Right cardiac atrium (tissue), 5 donors: ENCODE data around the gene FMO5. TPM values are rescaled to one million over a fixed set of nuclear protein-coding genes. Genes with fewer than 3 reads are reported as not detected.

Experiments used
- ATAC-seq, 2 donors: fragments of 200-7000 bp; cut with Tn5 transposase; one replicate each; pipeline versions ENCODE4 v1.8.0 to v1.9.1; 2020; ENCODE audit warnings: moderate library complexity in 2 of 2, mild to moderate bottlenecking in 1 of 2
- DNase-seq, 3 donors: peaks; one replicate each; pipeline ENCODE4 v3.0.0-alpha.2; 2020
- H3K27ac ChIP-seq: one replicate; pipeline ENCODE4 v1.5.1; 2013; ENCODE audit warnings: mild to moderate bottlenecking, low read length, control low read depth, moderate library complexity
- H3K27me3 ChIP-seq: one replicate; pipeline ENCODE4 v1.6.1; 2013; ENCODE audit not compliant: control insufficient read depth, insufficient read depth
- H3K4me1 ChIP-seq: one replicate; pipeline ENCODE4 v1.6.1; 2013; ENCODE audit warnings: low read length; ENCODE audit not compliant: control insufficient read depth, insufficient read depth
- H3K4me3 ChIP-seq: one replicate; pipeline ENCODE4 v1.5.1; 2013; ENCODE audit warnings: low read length, control low read depth
- H3K9me3 ChIP-seq: one replicate; pipeline ENCODE4 v1.6.1; 2013; ENCODE audit warnings: low read length; ENCODE audit not compliant: control insufficient read depth
- WGBS: extraction: QIAGEN DNeasy Blood & Tissue Kit; methylation state at CpG from one replicate; pipeline ENCODE4 v1.1.7; 2013; 5-methylcytosine and 5-hydroxymethylcytosine counted together
- intact Hi-C, 4 donors: fragments of 100-400 bp; cut with DNase I; formaldehyde crosslinking; loops; one replicate each; pipeline versions ENCODE4 v1.11.0 to v1.14.0; 2022 to 2023
- polyA plus RNA-seq: library from polyadenylated mRNA; stranded (reverse); fragments of 200-250 nt; gene quantifications from one replicate; pipeline ENCODE4 v1.2.3, GENCODE V29; 2013
- total RNA-seq, 4 donors: library from RNA; stranded (reverse); fragmentation: NEBNext Ultra II Directional; extraction: Animal tissue kit (Norgen Biotek cat#: 25700); gene quantifications; one replicate each; pipeline ENCODE4 v1.2.1, GENCODE V29; 2021
- donor health status: healthy with polysubstance abuse.
- donor health status: DM: no; HTN: yes; CAD: no.
- donor health status: DM: no; HTN: no; CAD: no.
- donor health status: DM: no; HTN: yes; CAD: no; lungs with severe emphysema.
- donor health status: DM: yes; HTN: yes; CAD: no.

The FMO5 gene
- total and polyA plus RNA-seq, 5 donors, result 1.1 to 3.1 (median 1.5) TPM

DNA sequence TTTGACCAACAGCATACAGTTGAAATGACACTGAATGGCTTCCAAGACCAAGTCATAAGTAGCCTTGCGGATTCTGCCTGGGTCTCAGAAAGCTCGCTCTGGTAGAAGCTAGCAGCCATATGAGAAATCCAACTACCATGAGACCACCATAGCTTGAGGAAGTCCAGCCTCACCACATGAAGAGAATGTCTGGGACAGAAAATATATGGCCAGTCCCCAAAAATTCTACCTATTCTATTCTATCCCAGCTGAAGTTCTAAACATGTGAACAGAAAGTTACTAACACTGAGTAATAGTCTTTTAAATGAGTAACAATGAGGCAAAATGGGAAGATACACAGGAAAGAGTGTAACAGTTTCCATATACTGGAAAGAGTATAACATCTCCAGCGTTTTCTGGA is 9.0 kb downstream of the FMO5 start:
- H3K4me3 ChIP-seq, result no peak overlapping the region
- DNase-seq (no peak), ATAC-seq (no peak)
- no peaks in the 10 kb centered on the region for H3K27me3 ChIP-seq
- no peak overlapping the region for H3K27ac ChIP-seq
- no peaks in the 10 kb centered on the region for H3K9me3 ChIP-seq
- H3K4me1 ChIP-seq, result no peaks in the 10 kb centered on the region
- intact Hi-C loops, result no loop called here
- 91% methylated on average over 3 of the region's 3 CpGs for WGBS

- H3K9me3 ChIP-seq, result no peaks in the 10 kb centered on the region
- DNase-seq (no peak), ATAC-seq (no peak)
- no peak overlapping the region for H3K27ac ChIP-seq
- intact Hi-C loops, result no loop called here
- H3K4me3 ChIP-seq, result no peak overlapping the region
- WGBS, result 49% methylated on average over 2 of the region's 2 CpGs
- H3K4me1 ChIP-seq, result no peaks in the 10 kb centered on the region
- no peaks in the 10 kb centered on the region for H3K27me3 ChIP-seq
Observed at GRCh38 chr1:147215540-147215916, 9.6 kb downstream of the FMO5 start.

- no peak for ATAC-seq
- intact Hi-C loops, result no loop called here
Observed at GRCh38 chr1:147214842-147215539, 10.1 kb downstream of the FMO5 start.

GRCh38 chr1:147214325-147214724 is 10.8 kb downstream of the FMO5 start:
- ATAC-seq (no peak), DNase-seq (no peak)
- Histone ChIP-seq H3K4me1 (no peaks in the 10 kb centered on the region), H3K9me3 (no peaks in the 10 kb centered on the region), H3K4me3 (no peak overlapping the region), H3K27ac (no peak overlapping the region), H3K27me3 (no peaks in the 10 kb centered on the region)
- 83% methylated on average over 7 of the region's 7 CpGs for WGBS
- intact Hi-C loops, result no loop called here

More at GRCh38 chr1:147214842-147215539, 10.1 kb downstream of the FMO5 start:
- H3K27me3 ChIP-seq, result no peaks in the 10 kb centered on the region
- H3K4me3 ChIP-seq, result no peak overlapping the region
- H3K9me3 ChIP-seq, result no peaks in the 10 kb centered on the region
- no peaks in the 10 kb centered on the region for H3K4me1 ChIP-seq
- no peak for DNase-seq
- H3K27ac ChIP-seq, result no peak overlapping the region

GRCh38 chr1:147213271-147213670 is 11.9 kb downstream of the FMO5 start:
- no peaks in the 10 kb centered on the region for H3K9me3 ChIP-seq
- no peak for ATAC-seq
- intact Hi-C loops, result no loop called here

DNA sequence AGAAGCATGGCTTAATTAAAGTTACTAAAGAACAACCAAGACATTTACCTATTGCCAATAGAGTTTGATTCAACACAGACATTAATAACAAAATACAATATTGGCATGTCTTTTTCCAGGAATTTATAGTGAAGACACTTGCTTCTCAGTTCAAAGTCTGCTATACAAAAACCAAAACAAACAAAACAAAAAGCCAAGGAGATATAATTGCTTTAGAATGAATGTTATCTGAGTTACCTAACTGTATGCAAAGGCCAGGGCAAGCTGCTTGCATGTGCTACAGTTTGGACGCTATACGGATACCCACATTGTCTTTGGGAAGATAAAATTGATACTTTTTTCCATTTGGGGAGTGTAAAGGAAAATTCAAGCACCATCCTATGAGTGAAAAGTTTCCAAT is 13.6 kb downstream of the FMO5 start:
- intact Hi-C loops, result no loop called here
- no peaks in the 10 kb centered on the region for H3K27me3 ChIP-seq
- H3K4me1 ChIP-seq, result no peaks in the 10 kb centered on the region
- H3K9me3 ChIP-seq, result no peaks in the 10 kb centered on the region
- 86% methylated on average over 2 of the region's 2 CpGs for WGBS
- H3K27ac ChIP-seq, result no peak overlapping the region
- H3K4me3 ChIP-seq, result no peak overlapping the region
- no peak for DNase-seq
- ATAC-seq, result no peak

More at GRCh38 chr1:147213271-147213670, 11.9 kb downstream of the FMO5 start:
- Histone ChIP-seq H3K27ac (no peak overlapping the region), H3K4me1 (no peaks in the 10 kb centered on the region), H3K4me3 (no peak overlapping the region), H3K27me3 (no peaks in the 10 kb centered on the region)
- DNase-seq, result no peak

DNA sequence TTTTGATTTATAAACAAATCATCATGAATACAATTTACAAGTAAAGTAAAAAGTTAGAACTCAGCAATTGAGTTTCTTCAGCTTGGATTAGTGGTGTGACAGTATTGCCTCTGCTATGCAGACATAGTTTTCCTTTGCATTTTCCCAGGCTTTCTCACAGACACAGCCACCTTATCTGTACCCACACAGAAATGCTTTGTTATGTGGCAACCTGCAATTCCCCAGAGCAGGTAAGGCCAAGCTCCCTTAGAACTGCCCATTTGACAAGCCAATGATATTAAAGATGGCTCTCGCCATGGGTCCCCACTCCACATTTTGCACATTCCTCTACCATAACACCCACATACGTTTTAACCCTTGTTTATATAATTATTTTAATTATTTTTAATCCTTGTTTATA is 14.2 kb downstream of the FMO5 start:
- no peak for ATAC-seq
- Histone ChIP-seq H3K27me3 (no peaks in the 10 kb centered on the region), H3K27ac (no peak overlapping the region), H3K9me3 (no peaks in the 10 kb centered on the region), H3K4me3 (no peak overlapping the region), H3K4me1 (no peaks in the 10 kb centered on the region)
- WGBS, result 81% methylated on average over 2 of the region's 2 CpGs
- intact Hi-C loops, result no loop called here
- DNase-seq, result no peak

- DNase-seq, result no peak
- H3K9me3 ChIP-seq, result no peaks in the 10 kb centered on the region
- no peaks in the 10 kb centered on the region for H3K4me1 ChIP-seq
- WGBS, result 90% methylated on average over 3 of the region's 3 CpGs
- ATAC-seq, result no peak
- no peak overlapping the region for H3K27ac ChIP-seq
- H3K4me3 ChIP-seq, result no peak overlapping the region
- no peaks in the 10 kb centered on the region for H3K27me3 ChIP-seq
- intact Hi-C loops, result no loop called here
Observed at GRCh38 chr1:147209825-147210821, 15.0 kb downstream of the FMO5 start.

DNA sequence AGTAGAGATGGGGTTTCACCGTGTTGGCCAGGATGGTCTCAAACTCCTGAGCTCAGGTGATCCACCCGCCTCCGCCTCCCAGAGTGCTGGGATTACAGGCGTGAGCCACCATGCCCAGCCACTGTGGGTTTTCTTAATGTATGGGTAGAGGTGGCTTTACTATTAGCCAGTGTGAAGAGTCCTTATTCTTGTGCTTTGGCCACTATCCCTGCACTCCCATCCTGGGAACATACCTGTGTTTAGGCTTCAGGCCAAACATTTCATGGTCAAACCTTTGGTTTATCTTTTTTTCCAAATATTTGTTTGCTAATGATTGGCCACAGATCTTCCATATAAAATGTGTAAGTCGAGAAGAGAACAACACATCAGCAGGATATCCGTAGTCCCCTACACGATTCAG is 16.5 kb downstream of the FMO5 start:
- H3K4me1 ChIP-seq, result no peaks in the 10 kb centered on the region
- H3K4me3 ChIP-seq, result no peak overlapping the region
- no peaks in the 10 kb centered on the region for H3K27me3 ChIP-seq
- WGBS, result 96% methylated on average over 7 of the region's 7 CpGs
- H3K9me3 ChIP-seq, result no peaks in the 10 kb centered on the region
- DNase-seq (no peak), ATAC-seq (no peak)
- intact Hi-C loops, result no loop called here
- H3K27ac ChIP-seq, result no peak overlapping the region

GRCh38 chr1:147207192-147207591 is 17.9 kb downstream of the FMO5 start:
- intact Hi-C loops, result no loop called here
- Histone ChIP-seq H3K4me3 (no peak overlapping the region), H3K27me3 (no peaks in the 10 kb centered on the region), H3K9me3 (no peaks in the 10 kb centered on the region), H3K4me1 (no peaks in the 10 kb centered on the region), H3K27ac (no peak overlapping the region)
- ATAC-seq (no peak), DNase-seq (no peak)
- 88% methylated on average over 1 of the region's 1 CpG for WGBS

GRCh38 chr1:147204080-147204479 is 21.1 kb downstream of the FMO5 start:
- no peak for DNase-seq
- H3K27ac ChIP-seq, result no peak overlapping the region
- no peaks in the 10 kb centered on the region for H3K4me1 ChIP-seq
- 88% methylated on average over 3 of the region's 3 CpGs for WGBS
- H3K27me3 ChIP-seq, result no peaks in the 10 kb centered on the region
- ATAC-seq, result no peak
- intact Hi-C loops, result no loop called here
- H3K4me3 ChIP-seq, result no peak overlapping the region
- no peaks in the 10 kb centered on the region for H3K9me3 ChIP-seq
